AG08395 (cell line): Measurements from ENCODE around the gene TMEM52B.
"Not testable (repeated sequence)": the region's sequence is repeated elsewhere in the genome, so short reads cannot be mapped to it uniquely, and the experiment has no call there.

Source experiments
- DNase-seq: peaks from one replicate; pipeline ENCODE4 v3.0.0; 2012; ENCODE audit warnings: mixed read lengths, low spot score

The TMEM52B gene

GRCh38 chr12:10171973-10172728 is 6.7 kb upstream of the TMEM52B start, which contains the start of gene OLR1:
Gene OLR1 (minus strand): TSS chr12:10172132. CDS start chr12:10172077, 55 bp downstream.
- DNase-seq, result no peak

GRCh38 chr12:10174986-10175614 is 3.7 kb upstream of the TMEM52B start:
- no peak for DNase-seq

GRCh38 chr12:10175846-10176636 is 2.8 kb upstream of the TMEM52B start:
- no peak for DNase-seq

GRCh38 chr12:10179776-10180181 is 947 bp downstream of the TMEM52B start:
- peak; percentile 30 for DNase-seq

- peak; percentile 76 for DNase-seq
Measured at GRCh38 chr12:10182354-10183049, 3.7 kb downstream of the TMEM52B start.

GRCh38 chr12:10184261-10184843 is 5.5 kb downstream of the TMEM52B start:
- DNase-seq, result peak; percentile 64

GRCh38 chr12:10186299-10186698 is 7.5 kb downstream of the TMEM52B start:
- no peak for DNase-seq

- DNase-seq, result not testable (repeated sequence)
Measured at GRCh38 chr12:10186958-10187357, 8.1 kb downstream of the TMEM52B start.

GRCh38 chr12:10189653-10190052 is 10.8 kb downstream of the TMEM52B start:
- DNase-seq, result peak; percentile 40

GRCh38 chr12:10190558-10191388 is 11.9 kb downstream of the TMEM52B start:
- peak; percentile 79 for DNase-seq

- peak; percentile 86 for DNase-seq
Measured at GRCh38 chr12:10191865-10192264, 13.0 kb downstream of the TMEM52B start.

GRCh38 chr12:10194160-10194670 is 15.4 kb downstream of the TMEM52B start:
- DNase-seq, result no peak

- DNase-seq, result no peak
Measured at GRCh38 chr12:10196210-10196609, 17.4 kb downstream of the TMEM52B start.

GRCh38 chr12:10197879-10198278 is 19.0 kb downstream of the TMEM52B start:
- no peak for DNase-seq

- not testable (repeated sequence) for DNase-seq
Measured at GRCh38 chr12:10204495-10204894, 25.7 kb downstream of the TMEM52B start.

- peak; percentile 19 for DNase-seq
Measured at GRCh38 chr12:10205220-10205807, 26.5 kb downstream of the TMEM52B start.

GRCh38 chr12:10207136-10207535 is 28.3 kb downstream of the TMEM52B start:
- DNase-seq, result no peak

- DNase-seq, result no peak
Measured at GRCh38 chr12:10210225-10210624, 31.4 kb downstream of the TMEM52B start.

GRCh38 chr12:10211101-10211939 is 32.5 kb downstream of the TMEM52B start:
- DNase-seq, result no peak
